Astrocyte of the spinal cord (primary cell): ENCODE data around the gene ZNF185.

Experiments used
- DNase-seq: peaks from one replicate; pipeline ENCODE4 v3.0.0; 2011; ENCODE audit warnings: low read depth, low spot score
- H3K4me3 ChIP-seq: 2 replicates; pipeline ENCODE4 v1.5.1; 2011; ENCODE audit warnings: low read depth, mild to moderate bottlenecking, low read length, moderate library complexity
- in situ Hi-C: cut with HindIII; loops from 2 replicates; pipeline ENCODE4 v1.10.0; 2017; ENCODE audit warnings: low sequenced_read_pairs
- TF ChIP-seq, protein P1 (sequence below): IDR thresholded peaks from 2 replicates; pipeline ENCODE4 v1.5.1; 2012; ENCODE audit warnings: low read depth, mild to moderate bottlenecking, low read length, inconsistent platforms

The ZNF185 gene

GRCh38 chrX:152878976-152879755 is 18.7 kb upstream of the ZNF185 start:
- no peak overlapping the region for H3K4me3 ChIP-seq
- DNase-seq = no peak
- in situ Hi-C loops = no loop called here
- TF ChIP-seq, protein P1, sequence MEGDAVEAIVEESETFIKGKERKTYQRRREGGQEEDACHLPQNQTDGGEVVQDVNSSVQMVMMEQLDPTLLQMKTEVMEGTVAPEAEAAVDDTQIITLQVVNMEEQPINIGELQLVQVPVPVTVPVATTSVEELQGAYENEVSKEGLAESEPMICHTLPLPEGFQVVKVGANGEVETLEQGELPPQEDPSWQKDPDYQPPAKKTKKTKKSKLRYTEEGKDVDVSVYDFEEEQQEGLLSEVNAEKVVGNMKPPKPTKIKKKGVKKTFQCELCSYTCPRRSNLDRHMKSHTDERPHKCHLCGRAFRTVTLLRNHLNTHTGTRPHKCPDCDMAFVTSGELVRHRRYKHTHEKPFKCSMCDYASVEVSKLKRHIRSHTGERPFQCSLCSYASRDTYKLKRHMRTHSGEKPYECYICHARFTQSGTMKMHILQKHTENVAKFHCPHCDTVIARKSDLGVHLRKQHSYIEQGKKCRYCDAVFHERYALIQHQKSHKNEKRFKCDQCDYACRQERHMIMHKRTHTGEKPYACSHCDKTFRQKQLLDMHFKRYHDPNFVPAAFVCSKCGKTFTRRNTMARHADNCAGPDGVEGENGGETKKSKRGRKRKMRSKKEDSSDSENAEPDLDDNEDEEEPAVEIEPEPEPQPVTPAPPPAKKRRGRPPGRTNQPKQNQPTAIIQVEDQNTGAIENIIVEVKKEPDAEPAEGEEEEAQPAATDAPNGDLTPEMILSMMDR = no peak

- no peak overlapping the region for H3K4me3 ChIP-seq
- in situ Hi-C loops = no loop called here
- TF ChIP-seq, protein P1 = no peak
- no peak for DNase-seq
Observed at GRCh38 chrX:152881289-152881688, 16.6 kb upstream of the ZNF185 start.

- TF ChIP-seq, protein P1 = no peak
- no peak for DNase-seq
- in situ Hi-C loops = no loop called here
- no peak overlapping the region for H3K4me3 ChIP-seq
Observed at GRCh38 chrX:152884171-152884570, 13.7 kb upstream of the ZNF185 start.

DNA sequence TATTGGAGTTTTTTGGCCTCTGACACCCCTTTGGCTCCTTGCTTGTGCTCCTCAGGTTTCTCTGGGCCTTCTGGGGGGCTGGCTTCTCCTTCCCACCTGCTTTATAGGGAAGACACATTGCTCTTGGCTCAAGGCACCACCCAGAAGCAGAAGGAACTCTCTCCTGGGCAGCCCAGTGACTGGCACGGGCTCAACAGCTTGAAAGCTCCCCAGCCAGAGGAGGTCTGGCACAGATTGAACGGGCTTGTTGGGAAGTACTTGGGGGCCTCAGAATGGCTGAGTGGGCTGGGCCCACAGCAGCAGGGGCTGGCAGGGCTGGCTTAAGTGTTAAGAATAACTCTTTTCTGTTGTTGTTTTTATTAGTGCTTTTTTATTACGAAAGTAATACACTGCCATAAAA is 11.2 kb upstream of the ZNF185 start:
- in situ Hi-C loops = no loop called here
- TF ChIP-seq, protein P1 = no peak
- no peak overlapping the region for H3K4me3 ChIP-seq
- DNase-seq = no peak

GRCh38 chrX:152892499-152892898 is 5.4 kb upstream of the ZNF185 start:
- TF ChIP-seq, protein P1 = no peak
- in situ Hi-C loops = no loop called here
- no peak for DNase-seq
- H3K4me3 ChIP-seq = no peak overlapping the region

- DNase-seq = no peak
- TF ChIP-seq, protein P1 = no peak
- H3K4me3 ChIP-seq = no peak overlapping the region
- in situ Hi-C loops = no loop called here
Observed at GRCh38 chrX:152892999-152893891, 4.6 kb upstream of the ZNF185 start.
